B cell (primary cell): ENCODE measurements around the gene TNPO1.

ENCODE experiments used
- EZH2 ChIP-seq: IDR thresholded peaks from 2 replicates; pipeline ENCODE4 v1.6.1; 2012; ENCODE audit warnings: borderline replicate concordance, low read depth, mild to moderate bottlenecking, moderate library complexity, low read length; ENCODE audit not compliant: insufficient read depth, poor library complexity, severe bottlenecking
- TF ChIP-seq, protein P1 (sequence below): fragments of 200-600 bp; IDR thresholded peaks from one replicate; pipeline ENCODE4 v1.8.0; 2022; ENCODE audit warnings: antibody characterized with exemption, mild to moderate bottlenecking

- TF ChIP-seq, protein P1, sequence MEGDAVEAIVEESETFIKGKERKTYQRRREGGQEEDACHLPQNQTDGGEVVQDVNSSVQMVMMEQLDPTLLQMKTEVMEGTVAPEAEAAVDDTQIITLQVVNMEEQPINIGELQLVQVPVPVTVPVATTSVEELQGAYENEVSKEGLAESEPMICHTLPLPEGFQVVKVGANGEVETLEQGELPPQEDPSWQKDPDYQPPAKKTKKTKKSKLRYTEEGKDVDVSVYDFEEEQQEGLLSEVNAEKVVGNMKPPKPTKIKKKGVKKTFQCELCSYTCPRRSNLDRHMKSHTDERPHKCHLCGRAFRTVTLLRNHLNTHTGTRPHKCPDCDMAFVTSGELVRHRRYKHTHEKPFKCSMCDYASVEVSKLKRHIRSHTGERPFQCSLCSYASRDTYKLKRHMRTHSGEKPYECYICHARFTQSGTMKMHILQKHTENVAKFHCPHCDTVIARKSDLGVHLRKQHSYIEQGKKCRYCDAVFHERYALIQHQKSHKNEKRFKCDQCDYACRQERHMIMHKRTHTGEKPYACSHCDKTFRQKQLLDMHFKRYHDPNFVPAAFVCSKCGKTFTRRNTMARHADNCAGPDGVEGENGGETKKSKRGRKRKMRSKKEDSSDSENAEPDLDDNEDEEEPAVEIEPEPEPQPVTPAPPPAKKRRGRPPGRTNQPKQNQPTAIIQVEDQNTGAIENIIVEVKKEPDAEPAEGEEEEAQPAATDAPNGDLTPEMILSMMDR = no peak
- TF ChIP-seq EZH2 = no peak
Observed at GRCh38 chr5:72837524-72838096, 21.1 kb downstream of the TNPO1 start.
